Measurements from ENCODE around the gene FRMD4B. TPM values are rescaled to one million over a fixed set of nuclear protein-coding genes. Genes with fewer than 3 reads are reported as not detected.

Gene FRMD4B
- total RNA-seq, 4 donors from 2014 or later = 9.3 to 54.5 (median 27.9) TPM

GRCh38 chr3:69389520-69390248 lies 3.8 kb upstream of the FRMD4B start:
- H3K27ac ChIP-seq = no peak overlapping the region
- H3K27me3 ChIP-seq = no peaks in the 10 kb centered on the region
- H3K4me1 ChIP-seq = peaks cover 0 to 15% (median 6%) of the 10 kb centered on the region in 4 donors
- no peaks in the 10 kb centered on the region for H3K9me3 ChIP-seq
- no peak for DNase-seq
- no peaks in the 10 kb centered on the region for H3K36me3 ChIP-seq
- TF ChIP-seq CTCF (IDR thresholded peaks at IDR 0.05) (no peak), POLR2A (IDR thresholded peaks at IDR 0.05) (no peak)
- no peak overlapping the region for H3K4me3 ChIP-seq

DNA sequence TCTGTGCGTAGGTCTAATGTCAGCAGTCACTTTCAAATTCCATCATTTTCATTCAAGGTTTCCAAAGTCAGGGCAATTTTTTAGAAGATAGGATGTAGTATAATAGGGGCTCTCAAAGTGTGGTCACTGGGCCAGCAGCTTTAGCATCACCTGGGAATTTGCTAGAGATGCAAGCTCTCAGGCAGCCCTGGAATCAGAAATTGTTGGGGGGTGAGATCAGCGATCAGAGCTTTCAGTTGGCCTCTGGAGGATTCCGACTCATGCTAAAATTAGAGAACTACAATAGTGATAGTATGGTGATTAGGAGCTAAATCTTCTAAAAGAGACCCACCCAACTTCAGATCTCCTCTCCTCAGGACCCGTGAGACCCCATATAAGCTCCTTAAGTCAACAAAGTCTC lies 2.4 kb upstream of the FRMD4B start:
- DNase-seq = no peak
- Histone ChIP-seq H3K9me3 (no peaks in the 10 kb centered on the region), H3K27me3 (no peaks in the 10 kb centered on the region)

DNA sequence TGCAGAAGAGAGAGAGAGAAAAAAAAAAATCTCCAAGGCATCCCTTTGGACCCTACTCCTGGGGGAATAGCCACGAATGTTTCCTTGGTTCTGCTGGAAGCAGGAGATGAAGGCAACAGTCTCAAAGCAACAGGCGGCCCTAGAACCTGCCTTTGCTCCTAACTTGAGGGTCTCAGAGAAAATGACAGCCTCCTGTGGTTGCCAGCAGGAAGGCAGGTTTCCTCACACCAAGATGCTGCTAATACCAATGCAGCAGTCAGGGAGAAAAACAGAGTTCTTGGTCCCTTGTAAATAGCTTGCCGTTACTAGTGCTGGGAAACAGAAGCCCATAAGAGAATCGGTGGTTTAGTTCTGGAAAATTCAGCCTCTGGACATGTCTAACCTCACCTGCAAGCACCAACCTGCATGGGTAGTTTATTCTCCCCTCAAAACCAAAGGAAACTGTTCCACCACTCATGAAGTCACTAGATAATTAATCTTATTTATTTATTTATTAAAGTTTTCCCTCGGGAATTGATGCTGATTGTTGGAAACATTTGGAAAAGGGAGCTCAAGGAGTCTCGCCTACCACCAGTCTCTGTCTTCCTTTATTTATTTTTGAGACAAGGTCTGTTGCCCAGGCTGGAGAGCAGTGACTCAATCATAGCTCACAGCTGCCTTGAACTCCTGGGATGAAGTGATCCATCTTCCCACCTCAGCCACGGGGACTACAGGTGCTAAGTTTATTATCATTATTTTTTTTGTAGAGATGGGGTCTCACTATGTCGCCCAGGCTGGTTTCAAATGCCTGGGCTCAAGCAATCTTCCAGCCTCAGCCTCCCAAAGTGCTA lies 883 bp upstream of the FRMD4B start:
- Histone ChIP-seq H3K27ac (peak overlapping the region in 1 of 4 donors; percentile 50), H3K4me3 (peak overlapping the region in 2 of 4 donors; percentile 44 to 59), H3K9me3 (no peaks in the 10 kb centered on the region), H3K36me3 (no peaks in the 10 kb centered on the region), H3K27me3 (no peaks in the 10 kb centered on the region), H3K4me1 (peaks cover 0 to 15% (median 6%) of the 10 kb centered on the region in 4 donors)
- DNase-seq = no peak
- TF ChIP-seq POLR2A (IDR thresholded peaks at IDR 0.05) = no peak
- TF ChIP-seq CTCF (IDR thresholded peaks at IDR 0.05) = no peak

More for the DNA sequence above, 2.4 kb upstream of the FRMD4B start:
- no peak for TF ChIP-seq CTCF (IDR thresholded peaks at IDR 0.05)
- H3K27ac ChIP-seq = no peak overlapping the region
- no peaks in the 10 kb centered on the region for H3K36me3 ChIP-seq
- H3K4me1 ChIP-seq = peaks cover 0 to 15% (median 6%) of the 10 kb centered on the region in 4 donors
- no peak overlapping the region for H3K4me3 ChIP-seq

GRCh38 chr3:69385123-69385722 lies 665 bp downstream of the FRMD4B start:
- Histone ChIP-seq H3K4me1 (peaks cover 0 to 15% (median 6%) of the 10 kb centered on the region in 4 donors), H3K9me3 (no peaks in the 10 kb centered on the region), H3K4me3 (peak overlapping the region; percentile 23 to 59 (median 49)), H3K27ac (peak overlapping the region in 2 of 4 donors; percentile 42 to 50), H3K27me3 (no peaks in the 10 kb centered on the region), H3K36me3 (no peaks in the 10 kb centered on the region)
- DNase-seq = no peak
- TF ChIP-seq POLR2A (IDR thresholded peaks at IDR 0.05) (no peak), CTCF (IDR thresholded peaks at IDR 0.05) (no peak)

- H3K4me3 ChIP-seq = peak overlapping the region in 1 of 4 donors; percentile 4
- H3K36me3 ChIP-seq = no peaks in the 10 kb centered on the region
- H3K9me3 ChIP-seq = no peaks in the 10 kb centered on the region
- H3K27ac ChIP-seq = no peak overlapping the region
- TF ChIP-seq POLR2A (IDR thresholded peaks at IDR 0.05) = no peak
- TF ChIP-seq CTCF (IDR thresholded peaks at IDR 0.05) = no peak
- no peaks in the 10 kb centered on the region for H3K27me3 ChIP-seq
- H3K4me1 ChIP-seq = peaks cover 0 to 15% (median 6%) of the 10 kb centered on the region in 4 donors
- DNase-seq = no peak
These were observed 1.6 kb downstream of the FRMD4B start for GRCh38 chr3:69384326-69384725.
